K562 (cell line): ENCODE data around the gene COQ2. TPM values are rescaled to one million over a fixed set of nuclear protein-coding genes. Genes with fewer than 3 reads are reported as not detected.

ENCODE experiments used
- ATAC-seq: fragments of 200-7000 bp; cut with Tn5 transposase; 3 replicates; pipeline ENCODE4 v1.9.1; 2020; ENCODE audit warnings: moderate library complexity
- BruUV-seq: library from RNA; stranded (reverse); fragments of 400-500 nt; replicated peaks from 2 replicates; lab custom pipeline; 2021; lab: Mats Ljungman, UMichigan
- CTCF ChIA-PET: fragments of 300-600 bp; formaldehyde crosslinking; extraction: SDS; loops from one replicate; lab custom pipeline; 2021; ENCODE audit warnings: low intra/inter-chr PET ratio; lab: Yijun Ruan, JAX
- POLR2A ChIA-PET: fragments of 300-600, 350-650 bp; sonication (Branson Sonifier 250); formaldehyde crosslinking; extraction: SDS; loops from one replicate; lab custom pipeline; 2021; ENCODE audit warnings: antibody characterized with exemption, inconsistent platforms; lab: Yijun Ruan, JAX
- DNase-seq, 4 experiments: peaks; one replicate each; pipeline versions ENCODE4 v3.0.0 to v3.0.0-alpha.2; 2011 to 2018; ENCODE audit warnings: low spot score in 3 of 4, mixed read lengths in 3 of 4; ENCODE audit errors: extremely low read depth in 1 of 4
- FAIRE-seq: peaks from 2 replicates; lab custom pipeline; 2011; peaks lifted over from hg19 to GRCh38; lab: Jason Lieb, UNC
- H2AFZ ChIP-seq: 2 replicates; pipeline ENCODE4 v1.6.0; 2011; ENCODE audit warnings: low read depth, low read length, control low read depth, inconsistent platforms
- H3K27ac ChIP-seq: fragments of 200-600 bp; 3 replicates; pipeline ENCODE4 v1.8.0; 2011; ENCODE audit warnings: low read depth, mild to moderate bottlenecking, control low read depth, inconsistent platforms, low read length, moderate library complexity, mixed read lengths; ENCODE audit errors: extremely low read depth
- H3K27me3 ChIP-seq, 2 experiments: fragments of 300-600 bp in 1 of 2; 2 replicates in 1 of 2; 3 replicates in 1 of 2; pipeline versions ENCODE4 v1.6.0 to v1.8.0; 2011; ENCODE audit warnings: inconsistent platforms in 2 of 2, low read length in 2 of 2, mild to moderate bottlenecking in 1 of 2, mixed read lengths in 1 of 2, moderate library complexity in 1 of 2; ENCODE audit not compliant: control insufficient read depth in 2 of 2, insufficient read depth in 2 of 2
- H3K36me3 ChIP-seq: fragments of 300-600 bp; 3 replicates; pipeline ENCODE4 v1.8.0; 2011; ENCODE audit warnings: mild to moderate bottlenecking, low read length, inconsistent platforms; ENCODE audit not compliant: control insufficient read depth, insufficient read depth
- H3K4me1 ChIP-seq, 2 experiments: fragments of 200-600 bp in 1 of 2; replicated peaks in 1 of 2; 2 replicates in 1 of 2; 3 replicates in 1 of 2; pipeline versions ENCODE4 v1.5.1 to v1.8.0; 2011; ENCODE audit warnings: inconsistent platforms in 2 of 2, low read length in 2 of 2, mild to moderate bottlenecking in 1 of 2, mixed read lengths in 1 of 2, moderate library complexity in 1 of 2; ENCODE audit not compliant: control insufficient read depth in 2 of 2, insufficient read depth in 2 of 2
- H3K4me2 ChIP-seq: 2 replicates; pipeline ENCODE4 v1.6.1; 2011; ENCODE audit warnings: low read length, control low read depth, inconsistent platforms, mixed read lengths; ENCODE audit not compliant: insufficient read depth
- H3K4me3 ChIP-seq: fragments of 200-600 bp; sonication (generic), shearing (Covaris generic); 2 replicates; pipeline ENCODE4 v1.5.1; 2016; ENCODE audit warnings: control low read depth, inconsistent platforms
- H3K79me2 ChIP-seq: fragments of 200-600 bp; 3 replicates; pipeline ENCODE4 v1.8.0; 2011; ENCODE audit warnings: low read length, inconsistent platforms; ENCODE audit not compliant: control insufficient read depth, insufficient read depth
- H3K9ac ChIP-seq, 2 experiments: 2 replicates each; pipeline versions ENCODE4 v1.6.0 to v1.6.1; 2011; ENCODE audit warnings: low read depth in 2 of 2, low read length in 2 of 2, control low read depth in 1 of 2, inconsistent platforms in 1 of 2, mild to moderate bottlenecking in 1 of 2, mixed read lengths in 1 of 2; ENCODE audit not compliant: insufficient read depth in 1 of 2
- H3K9me1 ChIP-seq: one replicate; pipeline ENCODE4 v1.6.0; 2011; ENCODE audit warnings: inconsistent platforms, mild to moderate bottlenecking, low read length, moderate library complexity; ENCODE audit not compliant: control insufficient read depth, insufficient read depth
- H3K9me3 ChIP-seq: replicated peaks from 2 replicates; pipeline ENCODE4 v1.5.1; 2011; ENCODE audit warnings: low read depth, low read length, inconsistent platforms; ENCODE audit not compliant: control insufficient read depth, insufficient read depth
- H4K20me1 ChIP-seq: replicated peaks from 2 replicates; pipeline ENCODE4 v1.6.1; 2011; ENCODE audit warnings: low read length, inconsistent platforms, mixed read lengths; ENCODE audit not compliant: control insufficient read depth, insufficient read depth
- ARID1B ChIP-seq: fragments of 450-650 bp; IDR thresholded peaks from 2 replicates; pipeline ENCODE4 v1.6.1; 2016; ENCODE audit warnings: antibody characterized with exemption, mild to moderate bottlenecking, inconsistent platforms
- ASH1L ChIP-seq: fragments of 450-650 bp; IDR thresholded peaks from 2 replicates; pipeline ENCODE4 v1.6.1; 2018; ENCODE audit warnings: borderline replicate concordance, mild to moderate bottlenecking, low read depth; ENCODE audit not compliant: partially characterized antibody
- CTBP1 ChIP-seq: fragments of 450-650 bp; IDR thresholded peaks from 2 replicates; pipeline ENCODE4 v1.6.1; 2016; ENCODE audit warnings: borderline replicate concordance
- EP300 ChIP-seq: IDR thresholded peaks from 2 replicates; pipeline ENCODE4 v1.6.1; 2012; ENCODE audit warnings: low read length, improper control_type of control experiment
- ESRRB ChIP-seq: fragments of 250-450 bp; sonication (Bioruptor Pico); IDR thresholded peaks from 2 replicates; pipeline ENCODE4 v1.5.0; 2020; ENCODE audit warnings: mild to moderate bottlenecking, moderate library complexity, borderline replicate concordance
- HES1 ChIP-seq: fragments of 450-650 bp; IDR thresholded peaks from 2 replicates; pipeline ENCODE4 v1.6.1; 2016; ENCODE audit warnings: low read depth, mild to moderate bottlenecking, moderate library complexity
- JUND ChIP-seq, 2 experiments: IDR thresholded peaks; 2 replicates in 1 of 2; 3 replicates in 1 of 2; pipeline ENCODE4 v1.6.1; 2011; ENCODE audit warnings: borderline replicate concordance in 2 of 2, low read depth in 2 of 2, low read length in 2 of 2, improper control_type of control experiment in 1 of 2, missing biosample characterization in 1 of 2, missing genetic modification characterization in 1 of 2, missing genetic modification reagents in 1 of 2
- MTA2 ChIP-seq: fragments of 450-650 bp; IDR thresholded peaks from 2 replicates; pipeline ENCODE4 v1.6.1; 2016; ENCODE audit warnings: low read depth
- RNF219 ChIP-seq: fragments of 250-450 bp; sonication (Bioruptor Pico); IDR thresholded peaks from 2 replicates; pipeline ENCODE4 v1.5.0; 2022; ENCODE audit warnings: mild to moderate bottlenecking
- SIRT6 ChIP-seq: IDR thresholded peaks from one replicate; pipeline ENCODE4 v1.6.1; 2012; ENCODE audit warnings: low read depth, mild to moderate bottlenecking, control low read depth, inconsistent platforms, low read length, moderate library complexity
- TCF7L2 ChIP-seq: fragments of 150-350 bp; IDR thresholded peaks from 2 replicates; pipeline ENCODE4 v1.6.1; 2016; ENCODE audit warnings: low read depth, mild to moderate bottlenecking, low read length, moderate library complexity
- TEAD2 ChIP-seq: fragments of 450-650 bp; IDR thresholded peaks from 2 replicates; pipeline ENCODE4 v1.6.1; 2016; ENCODE audit warnings: missing genetic modification characterization, control low read depth, missing compliant biosample characterization
- ZBTB5 ChIP-seq: fragments of 450-650 bp; IDR thresholded peaks from 2 replicates; pipeline ENCODE4 v1.6.1; 2017; ENCODE audit warnings: antibody characterized with exemption
- ZFP30 ChIP-seq: fragments of 250-450 bp; sonication (Bioruptor Pico); IDR thresholded peaks from 2 replicates; pipeline ENCODE4 v1.8.0; 2022; ENCODE audit warnings: moderate library complexity, mild to moderate bottlenecking, inconsistent platforms, borderline replicate concordance
- ZNF134 ChIP-seq: fragments of 250-450 bp; sonication (Bioruptor Pico); conservative IDR thresholded peaks from 2 replicates; pipeline ENCODE4 v1.4.0; 2020
- ZNF395 ChIP-seq: fragments of 200-800 bp; sonication (Bioruptor generic); IDR thresholded peaks from 2 replicates; pipeline ENCODE4 v1.6.1; 2017; ENCODE audit warnings: missing genetic modification characterization, missing compliant biosample characterization
- ZNF445 ChIP-seq: fragments of 250-450 bp; sonication (Bioruptor Pico); IDR thresholded peaks from 2 replicates; pipeline ENCODE4 v1.4.0; 2020; ENCODE audit warnings: low read depth, mild to moderate bottlenecking, moderate library complexity
- WGBS: fragments of 100-300 bp; shearing (Covaris generic); methylation state at CpG from one replicate; pipeline ENCODE4 v1.1.6; 2016; ENCODE audit warnings: low coverage, mixed read lengths; ENCODE audit not compliant: insufficient coverage; ENCODE audit errors: missing lambda C conversion rate; 5-methylcytosine and 5-hydroxymethylcytosine counted together
- in situ Hi-C: fragments of 300-500 bp; cut with MboI; formaldehyde crosslinking; loops from 4 replicates; pipeline ENCODE4 v1.15.0; 2018; ENCODE audit warnings: inconsistent platforms, mixed read lengths
- intact Hi-C: fragments of 100-400 bp; cut with micrococcal nuclease; formaldehyde crosslinking; loops from 2 replicates; pipeline ENCODE4 v1.14.2; 2022
- polyA plus RNA-seq, 8 experiments: library from polyadenylated mRNA; depleted of rRNA in 4 of 8; stranded (reverse) in 5 of 8; unstranded in 3 of 8; fragments of >200 nt; fragmentation: Nextera tagmentation in 2 of 8; fragmentation: Illumina TruSeq in 1 of 8; extraction: Ambion mirVana in 2 of 8; extraction: Trizol in 1 of 8; gene quantifications; 2 replicates each; pipeline versions ENCODE4 v1.2.1 to v1.2.3, GENCODE V29; 2011 to 2014; ENCODE audit warnings: inconsistent platforms in 1 of 8, missing spikeins in 1 of 8
- total RNA-seq, 7 experiments: library from RNA; depleted of rRNA in 6 of 7; stranded (reverse); fragments of >200 nt in 6 of 7; fragmentation: Illumina TruSeq in 2 of 7; extraction: Trizol in 2 of 7; gene quantifications; 2 replicates each; pipeline versions ENCODE4 v1.2.1 to v1.2.3, GENCODE V29; 2011 to 2021; ENCODE audit warnings: low replicate concordance in 1 of 7

COQ2 gene
- total and polyA plus RNA-seq, 9 of the 15 experiments (the other 6 are each of a cell fraction or from before 2014, with no cell fraction given) = 1.9 to 13.5 (median 11.8) TPM

- Histone ChIP-seq H3K4me1 (peaks cover 0 to 5% of the 10 kb centered on the region in 2 experiments; a peak in 3 of 5 replicates), H3K36me3 (peaks cover 3% of the 10 kb centered on the region; the same call in 1 of the 3 replicates), H3K9me3 (no peaks in the 10 kb centered on the region), H3K27me3 (no peaks in the 10 kb centered on the region), H3K4me3 (no peak overlapping the region), H3K79me2 (no peaks in the 10 kb centered on the region), H3K9me1 (no peaks in the 10 kb centered on the region), H3K9ac (no peak overlapping the region), H3K4me2 (no peak overlapping the region), H2AFZ (no peak overlapping the region), H4K20me1 (no peaks in the 10 kb centered on the region), H3K27ac (no peak overlapping the region)
- in situ Hi-C loops (no loop called here), intact Hi-C loops (no loop called here)
- WGBS = 100% methylated on average over 1 of the region's 1 CpG
- ChIA-PET CTCF (no interaction called here), POLR2A (no interaction called here)
- DNase-seq (no peak), FAIRE-seq (no peak), ATAC-seq (no peak)
- no TSS peak for BruUV-seq
- TF ChIP-seq CTBP1 = no peak
- no peak for TF ChIP-seq ZNF395 (CRISPR knock-in tag)
- no peak for TF ChIP-seq MTA2
- no peak for TF ChIP-seq ZBTB5
- TF ChIP-seq JUND (IDR thresholded peaks at IDR 0.05; ENCODE audit: borderline replicate concordance, low read depth, low read length) = no peak
- TF ChIP-seq JUND (tag; IDR thresholded peaks at IDR 0.05; ENCODE audit: borderline replicate concordance, low read depth, low read length) = no peak
- no peak for TF ChIP-seq ZFP30 (CRISPR knock-in tag)
- TF ChIP-seq ZNF134 (CRISPR knock-in tag) = no peak
- no peak for TF ChIP-seq SIRT6
- no peak for TF ChIP-seq EP300
- no peak for TF ChIP-seq ASH1L
- TF ChIP-seq TCF7L2 = no peak
- TF ChIP-seq HES1 = no peak
- TF ChIP-seq TEAD2 (tag) = no peak
- TF ChIP-seq RNF219 (CRISPR knock-in tag) = no peak
- no peak for TF ChIP-seq ZNF445 (CRISPR knock-in tag)
- no peak for TF ChIP-seq ESRRB (CRISPR knock-in tag)
- TF ChIP-seq ARID1B = no peak
These were observed 25.0 kb downstream of the COQ2 start for GRCh38 chr4:83259586-83259985.
